Occipital lobe (tissue), 2 donors: Measurements from ENCODE around the gene STING1. TPM values are rescaled to one million over a fixed set of nuclear protein-coding genes. Genes with fewer than 3 reads are reported as not detected.
"Not testable (repeated sequence)": the region's sequence is repeated elsewhere in the genome, so short reads cannot be mapped to it uniquely, and the experiment has no call there.

Source experiments
- DNase-seq: peaks from one replicate; lab custom pipeline; 2025; lab: John Stamatoyannopoulos, UW
- total RNA-seq: library from RNA; depleted of rRNA; stranded (reverse); fragments of >200 nt; gene quantifications from one replicate; pipeline ENCODE4 v1.2.3, GENCODE V29; 2014

Gene STING1
- total RNA-seq, 1 donor from 2014 or later, result 3.6 TPM

- not testable (repeated sequence) for DNase-seq
Observed at GRCh38 chr5:139503036-139503817, 20.7 kb upstream of the STING1 start.

- no peak for DNase-seq
Observed at GRCh38 chr5:139501381-139501780, 18.8 kb upstream of the STING1 start.

GRCh38 chr5:139495638-139496435, 13.3 kb upstream of the STING1 start:
- no peak for DNase-seq

GRCh38 chr5:139494832-139495231, 12.3 kb upstream of the STING1 start:
- no peak for DNase-seq

GRCh38 chr5:139494256-139494655, 11.7 kb upstream of the STING1 start:
- no peak for DNase-seq

- no peak for DNase-seq
Observed at GRCh38 chr5:139492700-139493192, 10.2 kb upstream of the STING1 start.

GRCh38 chr5:139488260-139488659, 5.7 kb upstream of the STING1 start:
- no peak for DNase-seq

GRCh38 chr5:139486201-139486600, 3.6 kb upstream of the STING1 start:
- DNase-seq, result no peak

GRCh38 chr5:139482890-139483208, 291 bp upstream of the STING1 start:
- not testable (repeated sequence) for DNase-seq

- no peak for DNase-seq
Observed at GRCh38 chr5:139481580-139482049, 943 bp downstream of the STING1 start.

GRCh38 chr5:139481122-139481533, 1.4 kb downstream of the STING1 start:
- no peak for DNase-seq

- DNase-seq, result not testable (repeated sequence)
Observed at GRCh38 chr5:139479729-139480128, 2.8 kb downstream of the STING1 start.

- DNase-seq, result not testable (repeated sequence)
Observed at GRCh38 chr5:139478657-139479423, 3.7 kb downstream of the STING1 start.

- no peak for DNase-seq
Observed at GRCh38 chr5:139475865-139476617, 6.5 kb downstream of the STING1 start.

- no peak for DNase-seq
Observed at GRCh38 chr5:139474890-139475791, 7.4 kb downstream of the STING1 start.

- no peak for DNase-seq
Observed at GRCh38 chr5:139473565-139473964, 9.0 kb downstream of the STING1 start.

GRCh38 chr5:139473105-139473504, 9.5 kb downstream of the STING1 start:
- no peak for DNase-seq

GRCh38 chr5:139472386-139473030, 10.1 kb downstream of the STING1 start:
- no peak for DNase-seq

GRCh38 chr5:139470821-139471300, 11.7 kb downstream of the STING1 start, which contains the start of gene SMIM33:
Gene SMIM33 (plus strand): TSS chr5:139471004. CDS start chr5:139471122, 118 bp downstream.
- no peak for DNase-seq
